Hepatocyte (in vitro differentiated cells): ENCODE measurements around the gene MRI1. TPM values are rescaled to one million over a fixed set of nuclear protein-coding genes. Genes with fewer than 3 reads are reported as not detected.

Experiments used
- DNase-seq: peaks from one replicate; pipeline ENCODE4 v3.0.0-alpha.2; 2016; ENCODE audit warnings: low spot score
- H2AFZ ChIP-seq: fragments of 200-600 bp; sonication (generic); 2 replicates; pipeline ENCODE4 v1.6.0; 2016; ENCODE audit warnings: antibody characterized with exemption, mild to moderate bottlenecking
- H3K27ac ChIP-seq: fragments of 200-600 bp; sonication (generic); 2 replicates; pipeline ENCODE4 v1.5.1; 2016; ENCODE audit warnings: mild to moderate bottlenecking
- H3K27me3 ChIP-seq: fragments of 200-600 bp; sonication (generic); 2 replicates; pipeline ENCODE4 v1.6.1; 2016
- H3K36me3 ChIP-seq: fragments of 200-600 bp; sonication (generic); replicated peaks from 2 replicates; pipeline ENCODE4 v1.5.1; 2016; ENCODE audit warnings: low read depth; ENCODE audit not compliant: insufficient read depth
- H3K4me1 ChIP-seq: fragments of 200-600 bp; sonication (generic); 2 replicates; pipeline ENCODE4 v1.5.1; 2016; ENCODE audit warnings: mild to moderate bottlenecking, moderate library complexity; ENCODE audit not compliant: insufficient read depth
- H3K4me2 ChIP-seq: fragments of 200-600 bp; sonication (generic); 2 replicates; pipeline ENCODE4 v1.6.0; 2016
- H3K4me3 ChIP-seq: fragments of 200-600 bp; sonication (generic); 2 replicates; pipeline ENCODE4 v1.5.1; 2016; ENCODE audit warnings: mild to moderate bottlenecking
- H3K79me2 ChIP-seq: fragments of 200-600 bp; sonication (generic); 2 replicates; pipeline ENCODE4 v1.6.0; 2017; ENCODE audit warnings: mild to moderate bottlenecking
- H3K9me2 ChIP-seq: fragments of 200-600 bp; sonication (generic); replicated peaks from 2 replicates; pipeline ENCODE4 v1.6.0; 2017; ENCODE audit warnings: mild to moderate bottlenecking; ENCODE audit not compliant: insufficient read depth
- H3K9me3 ChIP-seq: fragments of 200-600 bp; sonication (generic); 2 replicates; pipeline ENCODE4 v1.5.1; 2016; ENCODE audit warnings: low read depth, mild to moderate bottlenecking
- H4K20me1 ChIP-seq: fragments of 200-600 bp; sonication (generic); 2 replicates; pipeline ENCODE4 v1.6.0; 2016; ENCODE audit warnings: mild to moderate bottlenecking; ENCODE audit not compliant: insufficient read depth, poor library complexity, severe bottlenecking
- EZH2 ChIP-seq: fragments of 200-600 bp; sonication (generic); IDR thresholded peaks from 2 replicates; pipeline ENCODE4 v1.6.1; 2016; ENCODE audit warnings: antibody characterized with exemption, mild to moderate bottlenecking, borderline replicate concordance
- EZH2phosphoT487 ChIP-seq: fragments of 200-600 bp; sonication (generic); IDR thresholded peaks from one replicate; pipeline ENCODE4 v1.6.1; 2018; ENCODE audit warnings: antibody characterized with exemption, mild to moderate bottlenecking, low read depth, moderate library complexity; ENCODE audit not compliant: unreplicated experiment, severe bottlenecking
- WGBS: methylation state at CpG from one replicate; pipeline ENCODE4 v1.1.6; 2016; ENCODE audit warnings: low lambda C conversion rate; ENCODE audit errors: missing lambda C conversion rate; 5-methylcytosine and 5-hydroxymethylcytosine counted together
- polyA plus RNA-seq: library from polyadenylated mRNA; unstranded; fragments of >200 nt; fragmentation: Nextera tagmentation; extraction: Ambion mirVana; gene quantifications from 2 replicates; pipeline ENCODE4 v1.2.1, GENCODE V29; 2016
- total RNA-seq: library from RNA; depleted of rRNA; stranded (reverse); fragments of >200 nt; gene quantifications from 2 replicates; pipeline ENCODE4 v1.2.3, GENCODE V29; 2014
- TF ChIP-seq, protein P1 (sequence below): fragments of 200-600 bp; sonication (generic); IDR thresholded peaks from 2 replicates; pipeline ENCODE4 v1.5.1; 2016; ENCODE audit warnings: antibody characterized with exemption, mild to moderate bottlenecking; ENCODE audit not compliant: poor library complexity

Gene MRI1
- total and polyA plus RNA-seq, 2 experiments from 2014 or later: 18.5 to 21.9 TPM

- H4K20me1 ChIP-seq: no peaks in the 10 kb centered on the region
- peaks cover 6% of the 10 kb centered on the region for H3K4me1 ChIP-seq
- no peak overlapping the region for H2AFZ ChIP-seq
- no peak overlapping the region for H3K27ac ChIP-seq
- no peaks in the 10 kb centered on the region for H3K27me3 ChIP-seq
- H3K4me3 ChIP-seq: no peak overlapping the region
- WGBS: 86% methylated on average over 16 of the region's 16 CpGs
- no peak overlapping the region for H3K4me2 ChIP-seq
- DNase-seq: no peak
- H3K36me3 ChIP-seq: no peaks in the 10 kb centered on the region
- TF ChIP-seq, protein P1, sequence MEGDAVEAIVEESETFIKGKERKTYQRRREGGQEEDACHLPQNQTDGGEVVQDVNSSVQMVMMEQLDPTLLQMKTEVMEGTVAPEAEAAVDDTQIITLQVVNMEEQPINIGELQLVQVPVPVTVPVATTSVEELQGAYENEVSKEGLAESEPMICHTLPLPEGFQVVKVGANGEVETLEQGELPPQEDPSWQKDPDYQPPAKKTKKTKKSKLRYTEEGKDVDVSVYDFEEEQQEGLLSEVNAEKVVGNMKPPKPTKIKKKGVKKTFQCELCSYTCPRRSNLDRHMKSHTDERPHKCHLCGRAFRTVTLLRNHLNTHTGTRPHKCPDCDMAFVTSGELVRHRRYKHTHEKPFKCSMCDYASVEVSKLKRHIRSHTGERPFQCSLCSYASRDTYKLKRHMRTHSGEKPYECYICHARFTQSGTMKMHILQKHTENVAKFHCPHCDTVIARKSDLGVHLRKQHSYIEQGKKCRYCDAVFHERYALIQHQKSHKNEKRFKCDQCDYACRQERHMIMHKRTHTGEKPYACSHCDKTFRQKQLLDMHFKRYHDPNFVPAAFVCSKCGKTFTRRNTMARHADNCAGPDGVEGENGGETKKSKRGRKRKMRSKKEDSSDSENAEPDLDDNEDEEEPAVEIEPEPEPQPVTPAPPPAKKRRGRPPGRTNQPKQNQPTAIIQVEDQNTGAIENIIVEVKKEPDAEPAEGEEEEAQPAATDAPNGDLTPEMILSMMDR: no peak
- TF ChIP-seq EZH2 (no peak), EZH2phosphoT487 (no peak)
- no peaks in the 10 kb centered on the region for H3K9me2 ChIP-seq
- no peaks in the 10 kb centered on the region for H3K9me3 ChIP-seq
- H3K79me2 ChIP-seq: peaks cover 5% of the 10 kb centered on the region
These were observed 5.8 kb downstream of the MRI1 start for GRCh38 chr19:13770013-13770635.

- peak; percentile 94 for DNase-seq
- H2AFZ ChIP-seq: peak within 1 kb of the TSS; percentile 68
- no peaks in the 10 kb centered on the region for H4K20me1 ChIP-seq
- H3K9me3 ChIP-seq: no peaks in the 10 kb centered on the region
- H3K4me3 ChIP-seq: peak within 1 kb of the TSS; percentile 93
- peak within 1 kb of the TSS; percentile 98 for H3K4me2 ChIP-seq
- no peak for TF ChIP-seq EZH2
- TF ChIP-seq, protein P1: no peak
- peaks cover 7% of the 10 kb centered on the region for H3K4me1 ChIP-seq
- no peaks in the 10 kb centered on the region for H3K9me2 ChIP-seq
- H3K79me2 ChIP-seq: peaks cover 27% of the 10 kb centered on the region
- no peaks in the 10 kb centered on the region for H3K27me3 ChIP-seq
- no peaks in the 10 kb centered on the region for H3K36me3 ChIP-seq
- 1% methylated on average over 47 of the region's 61 CpGs for WGBS
- peak within 1 kb of the TSS; percentile 93 for H3K27ac ChIP-seq
These were observed 10.2 kb downstream of the MRI1 start, which contains the start of gene C19orf53 for GRCh38 chr19:13774217-13775191. TSS of gene C19orf53 (plus strand) at chr19:13774456. CDS start at chr19:13774478, 22 bp downstream.

DNA sequence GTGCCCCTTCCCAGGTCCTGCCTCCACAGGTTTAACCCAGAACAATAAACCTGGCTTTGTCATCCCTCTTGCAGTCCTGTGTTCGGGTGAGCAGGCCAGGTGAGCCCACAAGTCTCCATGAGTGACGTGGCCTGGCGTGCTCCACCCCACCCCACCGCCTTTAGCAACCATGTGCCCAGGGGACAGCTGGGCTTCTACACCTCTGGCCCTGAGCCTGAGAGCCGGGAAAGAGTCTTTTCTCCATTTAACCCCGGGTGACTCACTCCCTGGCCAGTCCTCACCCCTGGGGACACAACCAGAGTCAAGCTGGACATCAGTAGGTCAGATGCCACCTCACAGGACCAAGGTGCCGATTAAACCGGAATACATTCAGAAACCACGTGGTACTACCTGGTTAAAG, 14.1 kb downstream of the MRI1 start:
- Histone ChIP-seq H3K9me3 (no peaks in the 10 kb centered on the region), H3K27me3 (no peaks in the 10 kb centered on the region), H3K4me3 (no peak overlapping the region), H3K27ac (no peak overlapping the region), H3K4me1 (peaks cover 12% of the 10 kb centered on the region), H4K20me1 (no peaks in the 10 kb centered on the region), H3K9me2 (no peaks in the 10 kb centered on the region), H2AFZ (no peak overlapping the region), H3K36me3 (no peaks in the 10 kb centered on the region), H3K79me2 (peaks cover 27% of the 10 kb centered on the region), H3K4me2 (no peak overlapping the region)
- no peak for DNase-seq
- 95% methylated on average over 9 of the region's 9 CpGs for WGBS
- TF ChIP-seq EZH2phosphoT487 (no peak), EZH2 (no peak)
- TF ChIP-seq, protein P1: no peak
